GM23248 (cell line): ENCODE measurements around the gene TMEM116. TPM values are rescaled to one million over a fixed set of nuclear protein-coding genes. Genes with fewer than 3 reads are reported as not detected.

Source experiments
- DNase-seq: peaks from one replicate; pipeline ENCODE4 v3.0.0-alpha.2; 2015
- H2AFZ ChIP-seq: fragments of 200-600 bp; sonication (generic); 2 replicates; pipeline ENCODE4 v1.6.1; 2016; ENCODE audit warnings: antibody characterized with exemption
- H3F3A ChIP-seq: fragments of 200-600 bp; sonication (generic); 2 replicates; pipeline ENCODE4 v1.6.1; 2016; ENCODE audit warnings: mild to moderate bottlenecking, antibody characterized with exemption, mixed run types; ENCODE audit not compliant: insufficient read depth
- H3K27ac ChIP-seq: fragments of 200-600 bp; sonication (generic); 2 replicates; pipeline ENCODE4 v1.5.1; 2016; ENCODE audit warnings: mild to moderate bottlenecking
- H3K27me3 ChIP-seq: fragments of 200-600 bp; sonication (generic); replicated peaks from 2 replicates; pipeline ENCODE4 v1.6.1; 2016; ENCODE audit warnings: mild to moderate bottlenecking; ENCODE audit not compliant: insufficient read depth
- H3K36me3 ChIP-seq: fragments of 200-600 bp; sonication (generic); 2 replicates; pipeline ENCODE4 v1.6.1; 2016; ENCODE audit warnings: low read depth, mild to moderate bottlenecking
- H3K4me1 ChIP-seq: fragments of 200-600 bp; sonication (generic); 2 replicates; pipeline ENCODE4 v1.6.1; 2016; ENCODE audit warnings: mild to moderate bottlenecking; ENCODE audit not compliant: insufficient read depth
- H3K4me2 ChIP-seq: fragments of 200-600 bp; sonication (generic); one replicate; pipeline ENCODE4 v1.6.1; 2016; ENCODE audit warnings: mild to moderate bottlenecking; ENCODE audit not compliant: unreplicated experiment
- H3K4me3 ChIP-seq: fragments of 200-600 bp; sonication (generic); 2 replicates; pipeline ENCODE4 v1.5.1; 2016; ENCODE audit warnings: mild to moderate bottlenecking
- H3K79me2 ChIP-seq: fragments of 200-600 bp; sonication (generic); 2 replicates; pipeline ENCODE4 v1.6.1; 2016; ENCODE audit warnings: mild to moderate bottlenecking; ENCODE audit not compliant: insufficient read depth
- H3K9ac ChIP-seq: fragments of 200-600 bp; sonication (generic); 2 replicates; pipeline ENCODE4 v1.6.1; 2016; ENCODE audit warnings: mild to moderate bottlenecking
- H3K9me2 ChIP-seq: fragments of 200-600 bp; sonication (generic); 2 replicates; pipeline ENCODE4 v1.6.1; 2016; ENCODE audit warnings: mixed run types, mild to moderate bottlenecking, moderate library complexity; ENCODE audit not compliant: insufficient read depth
- H3K9me3 ChIP-seq: fragments of 200-600 bp; sonication (generic); one replicate; pipeline ENCODE4 v1.6.1; 2017; ENCODE audit warnings: low read depth
- H4K20me1 ChIP-seq: fragments of 200-600 bp; sonication (generic); 2 replicates; pipeline ENCODE4 v1.6.0; 2016; ENCODE audit not compliant: insufficient read depth
- EZH2 ChIP-seq: fragments of 200-600 bp; sonication (generic); IDR thresholded peaks from 2 replicates; pipeline ENCODE4 v1.6.1; 2018; ENCODE audit warnings: antibody characterized with exemption, mild to moderate bottlenecking; ENCODE audit not compliant: insufficient read depth, poor library complexity, severe bottlenecking
- EZH2phosphoT487 ChIP-seq: fragments of 200-600 bp; sonication (generic); IDR thresholded peaks from 2 replicates; pipeline ENCODE4 v1.6.1; 2018; ENCODE audit warnings: antibody characterized with exemption, moderate library complexity, mild to moderate bottlenecking, low read depth; ENCODE audit not compliant: insufficient read depth
- WGBS, 2 experiments: methylation state at CpG; one replicate each; pipeline ENCODE4 v1.1.6; 2015 to 2017; ENCODE audit warnings: low lambda C conversion rate in 2 of 2, low coverage in 1 of 2; ENCODE audit errors: missing lambda C conversion rate in 2 of 2; 5-methylcytosine and 5-hydroxymethylcytosine counted together
- in situ Hi-C: fragments of 300-500 bp; cut with MboI; formaldehyde crosslinking; loops from 2 replicates; pipeline ENCODE4 v1.15.0; 2020
- polyA plus RNA-seq: library from polyadenylated mRNA; unstranded; fragments of >200 nt; fragmentation: Nextera tagmentation; extraction: Ambion mirVana; gene quantifications from 2 replicates; pipeline ENCODE4 v1.2.1, GENCODE V29; 2016
- total RNA-seq: library from RNA; depleted of rRNA; stranded (reverse); fragments of >200 nt; shearing (Covaris generic); gene quantifications from 2 replicates; pipeline ENCODE4 v1.2.3, GENCODE V29; 2014

The TMEM116 gene
- total and polyA plus RNA-seq, 2 experiments from 2014 or later = 10.7 to 17.1 TPM

DNA sequence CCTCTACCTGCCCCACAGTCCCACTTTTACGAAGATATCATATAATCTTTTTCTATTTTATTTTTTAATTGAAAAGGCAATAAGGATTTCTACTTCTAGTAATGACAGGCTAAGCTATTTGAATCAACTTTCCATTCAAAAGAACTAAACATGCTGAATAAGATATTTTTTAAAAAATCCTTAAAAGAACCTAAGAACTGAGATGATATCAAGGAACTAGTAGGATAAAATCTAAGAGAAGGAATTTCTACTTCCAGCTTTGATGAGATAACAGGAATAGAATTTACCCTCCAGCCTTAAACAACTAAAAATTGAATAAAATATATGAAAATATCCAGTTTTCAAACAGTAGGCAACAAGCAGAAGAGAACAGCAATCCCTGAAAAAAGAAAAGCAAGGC, 69.0 kb downstream of the TMEM116 start:
- no peaks in the 10 kb centered on the region for H3K9me2 ChIP-seq
- no peak overlapping the region for H3K27ac ChIP-seq
- no peak overlapping the region for H3K9ac ChIP-seq
- 91 to 94% methylated on average over 1 of the region's 1 CpG for WGBS, 2 experiments
- TF ChIP-seq EZH2phosphoT487 = no peak
- no peak for TF ChIP-seq EZH2
- H3K4me2 ChIP-seq = no peak overlapping the region
- H3K9me3 ChIP-seq = no peaks in the 10 kb centered on the region
- peaks cover 6% of the 10 kb centered on the region; the same call in 1 of the 2 replicates for H3F3A ChIP-seq
- in situ Hi-C loops = loop anchor here (25.0 kb wide), 1 partner anchor 443 kb away; the partner anchor contains the start of gene HECTD4
- no peak overlapping the region for H3K4me3 ChIP-seq
- no peaks in the 10 kb centered on the region for H4K20me1 ChIP-seq
- DNase-seq = no peak
- H3K27me3 ChIP-seq = no peaks in the 10 kb centered on the region
- H3K36me3 ChIP-seq = no peaks in the 10 kb centered on the region
- peaks cover 6% of the 10 kb centered on the region; the same call in 1 of the 2 replicates for H3K4me1 ChIP-seq
- no peaks in the 10 kb centered on the region for H3K79me2 ChIP-seq
- H2AFZ ChIP-seq = no peak overlapping the region

GRCh38 chr12:111942557-111942956, 70.4 kb downstream of the TMEM116 start:
- Histone ChIP-seq H3K4me1 (peaks cover 6% of the 10 kb centered on the region; the same call in 1 of the 2 replicates), H3K9me2 (no peaks in the 10 kb centered on the region), H3K79me2 (no peaks in the 10 kb centered on the region), H4K20me1 (no peaks in the 10 kb centered on the region), H2AFZ (no peak overlapping the region), H3K27ac (no peak overlapping the region), H3F3A (peaks cover 6% of the 10 kb centered on the region; the same call in 1 of the 2 replicates), H3K9ac (no peak overlapping the region), H3K9me3 (no peaks in the 10 kb centered on the region), H3K4me3 (no peak overlapping the region), H3K36me3 (no peaks in the 10 kb centered on the region), H3K4me2 (no peak overlapping the region), H3K27me3 (no peaks in the 10 kb centered on the region)
- in situ Hi-C loops = loop anchor here (25.0 kb wide), 1 partner anchor 445 kb away; the partner anchor contains the start of gene HECTD4
- 51 to 58% methylated on average over 5 of the region's 5 CpGs for WGBS, 2 experiments
- TF ChIP-seq EZH2 = no peak
- no peak for TF ChIP-seq EZH2phosphoT487
- DNase-seq = peak; percentile 44

DNA sequence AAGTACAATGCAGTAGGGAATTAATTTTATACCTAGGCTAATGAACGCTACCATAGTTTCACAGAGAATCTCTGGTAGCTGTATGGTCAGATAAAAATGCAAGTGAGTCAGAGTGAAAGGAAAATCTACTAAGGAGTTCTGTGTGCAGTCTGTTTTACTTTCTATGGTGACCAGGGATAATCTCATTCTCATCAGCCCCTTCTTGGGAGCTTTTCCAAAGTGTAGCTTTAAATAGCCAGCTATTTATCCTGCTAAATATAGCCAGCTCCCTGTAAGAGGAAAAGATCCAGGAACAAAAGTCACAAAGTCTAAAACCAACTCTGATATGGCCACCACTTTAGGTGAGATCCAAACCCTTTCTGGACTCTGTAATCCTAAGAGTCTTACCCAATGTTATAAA, 75.5 kb downstream of the TMEM116 start:
- Histone ChIP-seq H3K36me3 (no peaks in the 10 kb centered on the region), H3K9ac (no peak overlapping the region), H3K4me1 (no peaks in the 10 kb centered on the region), H3K4me3 (no peak overlapping the region), H3K27ac (no peak overlapping the region), H3K9me2 (no peaks in the 10 kb centered on the region), H3K79me2 (no peaks in the 10 kb centered on the region), H3F3A (no peaks in the 10 kb centered on the region), H3K9me3 (no peaks in the 10 kb centered on the region), H3K4me2 (no peak overlapping the region), H4K20me1 (no peaks in the 10 kb centered on the region), H2AFZ (no peak overlapping the region), H3K27me3 (no peaks in the 10 kb centered on the region)
- peak; percentile 39 for DNase-seq
- no peak for TF ChIP-seq EZH2
- TF ChIP-seq EZH2phosphoT487 = no peak
- 96 to 100% methylated on average over 1 of the region's 1 CpG for WGBS, 2 experiments
- in situ Hi-C loops = loop anchor here (25.0 kb wide), 1 partner anchor 450 kb away; the partner anchor contains the start of gene HECTD4

GRCh38 chr12:111936869-111937268, 76.1 kb downstream of the TMEM116 start:
- Histone ChIP-seq H3K79me2 (no peaks in the 10 kb centered on the region), H2AFZ (no peak overlapping the region), H3K9ac (no peak overlapping the region), H4K20me1 (no peaks in the 10 kb centered on the region), H3K36me3 (no peaks in the 10 kb centered on the region), H3K9me3 (no peaks in the 10 kb centered on the region), H3K4me2 (no peak overlapping the region), H3K27ac (no peak overlapping the region), H3K4me1 (no peaks in the 10 kb centered on the region), H3F3A (no peaks in the 10 kb centered on the region), H3K9me2 (no peaks in the 10 kb centered on the region), H3K27me3 (no peaks in the 10 kb centered on the region), H3K4me3 (no peak overlapping the region)
- in situ Hi-C loops = loop anchor here (25.0 kb wide), 1 partner anchor 450 kb away; the partner anchor contains the start of gene HECTD4
- DNase-seq = no peak
- TF ChIP-seq EZH2 (no peak), EZH2phosphoT487 (no peak)
